ENCODE measurements around the gene SUMO4. TPM values are rescaled to one million over a fixed set of nuclear protein-coding genes. Genes with fewer than 3 reads are reported as not detected.
"Not testable (repeated sequence)": the region's sequence is repeated elsewhere in the genome, so short reads cannot be mapped to it uniquely, and the experiment has no call there.

SUMO4 gene
- total and polyA plus RNA-seq, 2 donors (not counting 1 experiment from before 2014, with no cell fraction given), result 0.18 to 11.5 TPM

GRCh38 chr6:149443411-149444181 is 43.5 kb downstream of the SUMO4 start:
- Mint-ChIP-seq H3K27me3 (no peaks in the 10 kb centered on the region), H3K4me3 (no peak overlapping the region), H3K9me3 (ENCODE audit: insufficient read depth) (no peaks in the 10 kb centered on the region), H3K4me1 (peaks cover 19% of the 10 kb centered on the region), H3K27ac (peak overlapping the region; percentile 32)
- TF ChIP-seq CTCF (IDR thresholded peaks at IDR 0.05) (no peak), EZH2 (IDR thresholded peaks at IDR 0.05; ENCODE audit: borderline replicate concordance, insufficient read depth, low read depth, low read length, poor library complexity, severe bottlenecking) (no peak)
- POLR2A ChIA-PET, result no interaction called here
- H3K79me2 ChIP-seq (ENCODE audit: control insufficient read depth, insufficient read depth, low read length), result peaks cover 3% of the 10 kb centered on the region
- WGBS (ENCODE audit: insufficient coverage), result 96% methylated on average over 7 of the region's 8 CpGs
- no peaks in the 10 kb centered on the region for H3K27me3 ChIP-seq (replicated peaks in 1 of 4; ENCODE audit: control extremely low read depth in 1 of 4, control insufficient read depth in 3 of 4, insufficient read depth in 4 of 4, low read length in 3 of 4)
- peaks cover 4 to 6% of the 10 kb centered on the region in 2 donors for H3K4me1 ChIP-seq (ENCODE audit: control insufficient read depth in 2 of 2, insufficient read depth in 2 of 2, low read length in 2 of 2)
- H3K4me3 ChIP-seq (ENCODE audit: control extremely low read depth in 1 of 5, extremely low read depth in 1 of 5, insufficient read depth in 1 of 5, low read depth in 2 of 5, low read length in 4 of 5), result no peak overlapping the region
- H3K9me3 ChIP-seq (ENCODE audit: control extremely low read depth in 1 of 3, control insufficient read depth in 2 of 3, insufficient read depth in 1 of 3, low read length in 2 of 3), result peaks cover 0 to 5% (median 0%) of the 10 kb centered on the region in 3 donors
- DNase-seq (no peak), ATAC-seq (ENCODE audit: low read depth) (no peak)
- H4K20me1 ChIP-seq (ENCODE audit: control insufficient read depth, insufficient read depth, low read length, poor library complexity, severe bottlenecking), result peaks cover 3% of the 10 kb centered on the region
- no peak overlapping the region for H3K4me2 ChIP-seq (replicated peaks; ENCODE audit: low read depth, low read length, poor library complexity, severe bottlenecking)
- CTCF ChIA-PET, result interaction anchor here (1.5 kb wide), 1 partner anchor 10 kb away, joined by 5 read pairs; no protein-coding TSS in a partner anchor
- peaks cover 0 to 8% of the 10 kb centered on the region in 2 experiments for H3K36me3 ChIP-seq (replicated peaks in 1 of 2; ENCODE audit: control extremely low read depth in 1 of 2, control insufficient read depth in 1 of 2, extremely low read depth in 1 of 2, insufficient read depth in 2 of 2, low read length in 1 of 2)
- no peak overlapping the region for H3K9ac ChIP-seq (ENCODE audit: low read length)
- no peak overlapping the region for H3K27ac ChIP-seq (ENCODE audit: low read length in 2 of 2)
- intact Hi-C loops (cut with micrococcal nuclease), result no loop called here
- H2AFZ ChIP-seq (ENCODE audit: insufficient read depth, low read depth, low read length, poor library complexity, severe bottlenecking), result no peak overlapping the region

DNA sequence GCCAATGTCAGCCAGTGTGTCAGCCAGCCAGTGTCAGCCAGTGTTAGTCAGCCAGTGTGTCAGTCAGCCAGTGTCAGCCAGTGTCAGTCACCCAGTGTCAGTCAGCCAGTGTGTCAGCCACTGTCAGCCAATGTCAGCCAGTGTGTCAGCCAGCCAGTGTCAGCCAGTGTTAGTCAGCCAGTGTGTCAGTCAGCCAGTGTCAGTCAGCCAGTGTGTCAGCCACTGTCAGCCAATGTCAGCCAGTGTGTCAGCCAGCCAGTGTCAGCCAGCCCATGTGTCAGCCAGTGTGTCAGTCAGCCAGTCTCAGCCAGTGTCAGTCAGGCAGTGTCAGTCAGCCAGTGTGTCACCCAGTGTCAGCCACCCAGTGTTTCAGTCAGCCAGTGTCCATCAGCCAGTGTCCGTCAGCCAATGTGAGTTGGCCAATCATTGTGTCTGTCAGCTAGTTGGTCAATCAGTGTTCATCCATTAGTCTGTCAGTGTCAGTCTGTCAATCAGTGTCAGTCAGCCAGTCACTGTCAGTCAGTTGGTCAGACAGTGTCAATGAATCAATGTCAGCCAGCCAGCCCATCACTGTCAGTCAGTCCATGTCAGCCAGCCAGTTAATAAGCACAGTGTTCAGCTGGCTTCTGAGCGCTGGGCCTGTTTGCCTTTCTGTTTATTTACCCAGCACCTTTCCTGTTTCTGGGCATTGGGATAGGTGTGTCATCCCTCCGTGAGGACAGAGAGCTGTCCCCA is 44.5 kb downstream of the SUMO4 start:
- H3K27ac Mint-ChIP-seq, result peak overlapping the region; percentile 65
- H3K79me2 ChIP-seq (ENCODE audit: control insufficient read depth, insufficient read depth, low read length); H3K4me2 ChIP-seq (replicated peaks; ENCODE audit: low read depth, low read length, poor library complexity, severe bottlenecking); ATAC-seq (ENCODE audit: low read depth); H3K9ac ChIP-seq (ENCODE audit: low read length); DNase-seq; H3K27me3 ChIP-seq (replicated peaks in 1 of 4; ENCODE audit: control extremely low read depth in 1 of 4, control insufficient read depth in 3 of 4, insufficient read depth in 4 of 4, low read length in 3 of 4); H3K27ac ChIP-seq (ENCODE audit: low read length in 2 of 2); H3K4me1 ChIP-seq (ENCODE audit: control insufficient read depth in 2 of 2, insufficient read depth in 2 of 2, low read length in 2 of 2); H3K4me3 Mint-ChIP-seq; H3K9me3 Mint-ChIP-seq (ENCODE audit: insufficient read depth); H4K20me1 ChIP-seq (ENCODE audit: control insufficient read depth, insufficient read depth, low read length, poor library complexity, severe bottlenecking); H3K9me3 ChIP-seq (ENCODE audit: control extremely low read depth in 1 of 3, control insufficient read depth in 2 of 3, insufficient read depth in 1 of 3, low read length in 2 of 3); intact Hi-C loops (cut with micrococcal nuclease); H2AFZ ChIP-seq (ENCODE audit: insufficient read depth, low read depth, low read length, poor library complexity, severe bottlenecking); H3K4me3 ChIP-seq (ENCODE audit: control extremely low read depth in 1 of 5, extremely low read depth in 1 of 5, insufficient read depth in 1 of 5, low read depth in 2 of 5, low read length in 4 of 5); H3K27me3 Mint-ChIP-seq: not testable (repeated sequence)
- 100% methylated on average over 1 of the region's 3 CpGs for WGBS (ENCODE audit: insufficient coverage)
- H3K36me3 ChIP-seq (replicated peaks in 1 of 2; ENCODE audit: control extremely low read depth in 1 of 2, control insufficient read depth in 1 of 2, extremely low read depth in 1 of 2, insufficient read depth in 2 of 2, low read length in 1 of 2), result peaks cover 0 to 15% of the 10 kb centered on the region in 2 experiments
- CTCF ChIA-PET, result interaction anchor here (1.8 to 3.3 kb wide), 2 partner anchors 13 to 72 kb away, joined by 11 to 14 read pairs; no protein-coding TSS in a partner anchor
- H3K4me1 Mint-ChIP-seq, result peaks cover 10% of the 10 kb centered on the region
- POLR2A ChIA-PET, result interaction anchor here (1.2 kb wide), 1 partner anchor 13 kb away, joined by 3 read pairs; no protein-coding TSS in a partner anchor
